ENCODE results near the gene ERGIC3.

- no peak for TF ChIP-seq ZFP30 (CRISPR knock-in tag; IDR thresholded peaks at IDR 0.05)
- TF ChIP-seq ZC3H10 (CRISPR knock-in tag; IDR thresholded peaks at IDR 0.05) = no peak
- TF ChIP-seq BACH2 (CRISPR knock-in tag; IDR thresholded peaks at IDR 0.05; ENCODE audit: borderline replicate concordance) = no peak
- TF ChIP-seq RARB (CRISPR knock-in tag; IDR thresholded peaks at IDR 0.05) = no peak
- TF ChIP-seq TCF4 (CRISPR knock-in tag; IDR thresholded peaks at IDR 0.05; ENCODE audit: borderline replicate concordance) = no peak
- TF ChIP-seq, protein P1, sequence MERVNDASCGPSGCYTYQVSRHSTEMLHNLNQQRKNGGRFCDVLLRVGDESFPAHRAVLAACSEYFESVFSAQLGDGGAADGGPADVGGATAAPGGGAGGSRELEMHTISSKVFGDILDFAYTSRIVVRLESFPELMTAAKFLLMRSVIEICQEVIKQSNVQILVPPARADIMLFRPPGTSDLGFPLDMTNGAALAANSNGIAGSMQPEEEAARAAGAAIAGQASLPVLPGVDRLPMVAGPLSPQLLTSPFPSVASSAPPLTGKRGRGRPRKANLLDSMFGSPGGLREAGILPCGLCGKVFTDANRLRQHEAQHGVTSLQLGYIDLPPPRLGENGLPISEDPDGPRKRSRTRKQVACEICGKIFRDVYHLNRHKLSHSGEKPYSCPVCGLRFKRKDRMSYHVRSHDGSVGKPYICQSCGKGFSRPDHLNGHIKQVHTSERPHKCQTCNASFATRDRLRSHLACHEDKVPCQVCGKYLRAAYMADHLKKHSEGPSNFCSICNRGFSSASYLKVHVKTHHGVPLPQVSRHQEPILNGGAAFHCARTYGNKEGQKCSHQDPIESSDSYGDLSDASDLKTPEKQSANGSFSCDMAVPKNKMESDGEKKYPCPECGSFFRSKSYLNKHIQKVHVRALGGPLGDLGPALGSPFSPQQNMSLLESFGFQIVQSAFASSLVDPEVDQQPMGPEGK (CRISPR knock-in tag; IDR thresholded peaks at IDR 0.05; ENCODE audit: borderline replicate concordance) = no peak
Measured at GRCh38 chr20:35542990-35543389, 1.1 kb downstream of the ERGIC3 start.
